ENCODE data around the gene GDF7.

DNA sequence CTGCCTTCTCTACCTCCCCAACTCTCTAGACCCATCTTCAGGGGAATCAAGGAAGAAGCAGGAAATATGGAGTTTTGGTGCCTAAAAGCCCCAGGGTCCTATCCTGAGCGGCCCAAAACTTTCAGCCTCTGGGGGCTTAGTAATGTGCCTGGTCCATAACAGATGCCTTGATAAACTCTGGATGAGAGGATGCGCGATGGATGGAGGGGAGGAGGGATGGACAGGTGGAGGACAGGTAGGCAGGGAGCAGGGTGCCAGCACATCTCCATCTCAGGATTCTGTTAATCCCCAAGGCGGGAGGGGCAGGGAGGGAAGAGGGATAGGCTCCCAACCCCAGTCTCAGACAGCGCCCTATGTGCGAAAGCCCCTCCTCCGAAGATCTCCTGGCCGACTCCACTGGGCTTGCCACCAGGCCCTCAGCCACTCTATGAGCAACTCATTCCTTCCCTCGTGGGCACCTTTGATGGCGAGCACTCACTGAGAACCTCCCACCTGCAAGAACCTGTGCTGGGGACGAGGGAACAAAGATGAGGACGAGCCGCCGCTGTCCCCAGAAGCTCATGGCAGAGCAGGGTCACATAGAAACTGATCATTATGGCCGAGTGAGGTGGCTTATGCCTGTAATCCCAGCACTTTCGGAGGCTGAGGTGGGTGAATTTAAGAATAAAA is 39.1 kb upstream of the GDF7 start:
- no peak for TF ChIP-seq POLR2A (IDR thresholded peaks at IDR 0.05; ENCODE audit: extremely low read depth, insufficient read length)
- TF ChIP-seq, protein P1, sequence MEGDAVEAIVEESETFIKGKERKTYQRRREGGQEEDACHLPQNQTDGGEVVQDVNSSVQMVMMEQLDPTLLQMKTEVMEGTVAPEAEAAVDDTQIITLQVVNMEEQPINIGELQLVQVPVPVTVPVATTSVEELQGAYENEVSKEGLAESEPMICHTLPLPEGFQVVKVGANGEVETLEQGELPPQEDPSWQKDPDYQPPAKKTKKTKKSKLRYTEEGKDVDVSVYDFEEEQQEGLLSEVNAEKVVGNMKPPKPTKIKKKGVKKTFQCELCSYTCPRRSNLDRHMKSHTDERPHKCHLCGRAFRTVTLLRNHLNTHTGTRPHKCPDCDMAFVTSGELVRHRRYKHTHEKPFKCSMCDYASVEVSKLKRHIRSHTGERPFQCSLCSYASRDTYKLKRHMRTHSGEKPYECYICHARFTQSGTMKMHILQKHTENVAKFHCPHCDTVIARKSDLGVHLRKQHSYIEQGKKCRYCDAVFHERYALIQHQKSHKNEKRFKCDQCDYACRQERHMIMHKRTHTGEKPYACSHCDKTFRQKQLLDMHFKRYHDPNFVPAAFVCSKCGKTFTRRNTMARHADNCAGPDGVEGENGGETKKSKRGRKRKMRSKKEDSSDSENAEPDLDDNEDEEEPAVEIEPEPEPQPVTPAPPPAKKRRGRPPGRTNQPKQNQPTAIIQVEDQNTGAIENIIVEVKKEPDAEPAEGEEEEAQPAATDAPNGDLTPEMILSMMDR (IDR thresholded peaks at IDR 0.05; ENCODE audit: low read depth, low read length), result no peak
- TF ChIP-seq, protein P2, sequence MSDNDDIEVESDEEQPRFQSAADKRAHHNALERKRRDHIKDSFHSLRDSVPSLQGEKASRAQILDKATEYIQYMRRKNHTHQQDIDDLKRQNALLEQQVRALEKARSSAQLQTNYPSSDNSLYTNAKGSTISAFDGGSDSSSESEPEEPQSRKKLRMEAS (IDR thresholded peaks at IDR 0.05; ENCODE audit: low read depth, low read length), result no peak

Data from NB4 (cell line).